ENCODE data around the gene NDUFV1.
A peak's percentile ranks its signal among the peaks of the same experiment; 100 is the strongest.

The NDUFV1 gene

GRCh38 chr11:67627812-67628624 lies 21.3 kb downstream of the NDUFV1 start:
- H3K9me3 ChIP-seq (ENCODE audit: control insufficient read depth, insufficient read depth, low read length), result no peaks in the 10 kb centered on the region
- peak overlapping the region; percentile 88 for H3K4me2 ChIP-seq (ENCODE audit: low read length)
- TF ChIP-seq CTCF (IDR thresholded peaks at IDR 0.05; ENCODE audit: low read depth, low read length, poor library complexity, severe bottlenecking), result no peak
- TF ChIP-seq EZH2phosphoT487 (IDR thresholded peaks at IDR 0.05; ENCODE audit: borderline replicate concordance, low read length), result no peak
- peaks cover 3% of the 10 kb centered on the region; the same call in 1 of the 2 replicates for H3F3A ChIP-seq (ENCODE audit: control insufficient read depth, insufficient read depth)
- no peaks in the 10 kb centered on the region for H3K9me2 ChIP-seq (replicated peaks; ENCODE audit: control insufficient read depth, low read length)
- H4K20me1 ChIP-seq (ENCODE audit: control insufficient read depth, insufficient read depth, low read depth, low read length), result no peaks in the 10 kb centered on the region
- H3K36me3 ChIP-seq (ENCODE audit: control insufficient read depth, low read length), result peaks cover 6% of the 10 kb centered on the region; the same call in 1 of the 2 replicates
- H3K27ac ChIP-seq (ENCODE audit: low read depth, low read length), result no peak overlapping the region
- H3K4me3 ChIP-seq (ENCODE audit: low read length), result peak overlapping the region; percentile 86
- H3K27me3 ChIP-seq (ENCODE audit: control insufficient read depth, low read length), result no peaks in the 10 kb centered on the region
- peaks cover 26% of the 10 kb centered on the region for H3K4me1 ChIP-seq (ENCODE audit: control insufficient read depth, low read length)
- H3K79me2 ChIP-seq (ENCODE audit: control insufficient read depth, low read length), result no peaks in the 10 kb centered on the region; the same call in none of the 2 replicates

- Histone ChIP-seq H3K9me3 (ENCODE audit: control insufficient read depth, insufficient read depth, low read length) (no peaks in the 10 kb centered on the region), H3K27me3 (ENCODE audit: control insufficient read depth, low read length) (no peaks in the 10 kb centered on the region), H3K4me2 (ENCODE audit: low read length) (peak overlapping the region; percentile 88), H3K36me3 (ENCODE audit: control insufficient read depth, low read length) (peaks cover 6% of the 10 kb centered on the region; the same call in 1 of the 2 replicates), H3K79me2 (ENCODE audit: control insufficient read depth, low read length) (no peaks in the 10 kb centered on the region; the same call in none of the 2 replicates), H3F3A (ENCODE audit: control insufficient read depth, insufficient read depth) (peaks cover 3% of the 10 kb centered on the region; the same call in 1 of the 2 replicates), H3K4me3 (ENCODE audit: low read length) (peak overlapping the region; percentile 86), H3K9me2 (replicated peaks; ENCODE audit: control insufficient read depth, low read length) (no peaks in the 10 kb centered on the region), H3K4me1 (ENCODE audit: control insufficient read depth, low read length) (peaks cover 26% of the 10 kb centered on the region), H4K20me1 (ENCODE audit: control insufficient read depth, insufficient read depth, low read depth, low read length) (no peaks in the 10 kb centered on the region), H3K27ac (ENCODE audit: low read depth, low read length) (no peak overlapping the region)
- TF ChIP-seq CTCF (IDR thresholded peaks at IDR 0.05; ENCODE audit: low read depth, low read length, poor library complexity, severe bottlenecking), result peak; percentile 95
- no peak for TF ChIP-seq EZH2phosphoT487 (IDR thresholded peaks at IDR 0.05; ENCODE audit: borderline replicate concordance, low read length)
Measured at GRCh38 chr11:67628710-67629385, 22.1 kb downstream of the NDUFV1 start.

GRCh38 chr11:67629386-67630227 lies 22.9 kb downstream of the NDUFV1 start, which contains the start of gene NUDT8:
NUDT8 (minus strand) TSS chr11:67629937; CDS start chr11:67629911, 26 bp downstream.
- Histone ChIP-seq H3K27me3 (ENCODE audit: control insufficient read depth, low read length) (no peaks in the 10 kb centered on the region), H3F3A (ENCODE audit: control insufficient read depth, insufficient read depth) (peaks cover 3% of the 10 kb centered on the region; the same call in 1 of the 2 replicates), H4K20me1 (ENCODE audit: control insufficient read depth, insufficient read depth, low read depth, low read length) (no peaks in the 10 kb centered on the region), H3K9me3 (ENCODE audit: control insufficient read depth, insufficient read depth, low read length) (no peaks in the 10 kb centered on the region), H3K4me1 (ENCODE audit: control insufficient read depth, low read length) (peaks cover 26% of the 10 kb centered on the region), H3K4me3 (ENCODE audit: low read length) (peak within 1 kb of the TSS; percentile 92), H3K36me3 (ENCODE audit: control insufficient read depth, low read length) (peaks cover 6% of the 10 kb centered on the region; the same call in 1 of the 2 replicates), H3K79me2 (ENCODE audit: control insufficient read depth, low read length) (no peaks in the 10 kb centered on the region; the same call in none of the 2 replicates), H3K9me2 (replicated peaks; ENCODE audit: control insufficient read depth, low read length) (no peaks in the 10 kb centered on the region), H3K27ac (ENCODE audit: low read depth, low read length) (peak within 1 kb of the TSS; percentile 75), H3K4me2 (ENCODE audit: low read length) (peak within 1 kb of the TSS; percentile 96)
- TF ChIP-seq CTCF (IDR thresholded peaks at IDR 0.05; ENCODE audit: low read depth, low read length, poor library complexity, severe bottlenecking) (peak; percentile 6), EZH2phosphoT487 (IDR thresholded peaks at IDR 0.05; ENCODE audit: borderline replicate concordance, low read length) (no peak)
